Measurements from ENCODE around the gene NR6A1.

DNA sequence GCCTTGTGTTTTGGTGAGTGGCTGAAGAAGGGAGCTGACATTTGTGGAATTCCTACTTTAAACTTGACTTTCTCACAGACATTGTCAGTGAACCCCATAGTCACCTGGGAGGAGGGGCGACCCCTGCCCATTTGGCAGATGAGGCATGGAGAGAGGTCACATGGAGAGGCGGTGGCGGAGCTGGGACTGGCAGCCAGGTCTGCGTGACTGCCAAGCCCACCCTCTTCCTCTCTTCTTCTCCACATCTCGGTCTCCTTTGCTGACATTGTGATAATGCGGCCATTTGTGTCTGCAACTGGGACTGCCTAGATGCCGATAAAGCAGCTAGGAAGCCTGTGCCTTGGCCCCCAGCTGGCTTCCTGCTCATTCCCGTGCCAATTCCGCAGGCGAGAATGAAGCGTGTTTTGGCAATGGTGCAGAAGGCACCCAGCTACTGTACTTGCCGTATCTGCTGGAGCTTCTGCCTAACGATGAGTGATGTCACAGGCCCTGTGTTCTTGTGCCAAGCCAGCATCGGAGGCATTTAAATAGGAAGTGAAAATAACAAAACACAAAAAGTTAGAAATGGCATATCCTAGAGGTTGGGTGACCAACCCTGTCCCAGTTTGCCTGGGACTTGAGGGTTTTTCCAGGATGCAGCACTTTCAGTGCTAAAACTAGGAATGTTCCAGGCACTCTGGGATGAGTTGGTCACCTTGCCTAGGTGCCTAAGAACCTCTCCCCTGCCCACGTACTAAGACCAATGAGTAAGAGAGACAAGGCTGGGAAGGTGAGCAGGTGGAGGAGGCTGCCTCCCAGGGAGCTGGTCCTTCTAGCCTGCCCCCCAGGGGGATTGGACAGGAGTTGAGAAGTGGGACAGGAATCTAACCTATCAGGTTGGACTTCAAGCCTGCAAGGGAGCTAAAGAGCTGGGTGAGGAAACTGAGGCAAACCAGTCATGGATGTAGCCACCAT is 29.5 kb upstream of the NR6A1 start:
- TF ChIP-seq, protein P1, sequence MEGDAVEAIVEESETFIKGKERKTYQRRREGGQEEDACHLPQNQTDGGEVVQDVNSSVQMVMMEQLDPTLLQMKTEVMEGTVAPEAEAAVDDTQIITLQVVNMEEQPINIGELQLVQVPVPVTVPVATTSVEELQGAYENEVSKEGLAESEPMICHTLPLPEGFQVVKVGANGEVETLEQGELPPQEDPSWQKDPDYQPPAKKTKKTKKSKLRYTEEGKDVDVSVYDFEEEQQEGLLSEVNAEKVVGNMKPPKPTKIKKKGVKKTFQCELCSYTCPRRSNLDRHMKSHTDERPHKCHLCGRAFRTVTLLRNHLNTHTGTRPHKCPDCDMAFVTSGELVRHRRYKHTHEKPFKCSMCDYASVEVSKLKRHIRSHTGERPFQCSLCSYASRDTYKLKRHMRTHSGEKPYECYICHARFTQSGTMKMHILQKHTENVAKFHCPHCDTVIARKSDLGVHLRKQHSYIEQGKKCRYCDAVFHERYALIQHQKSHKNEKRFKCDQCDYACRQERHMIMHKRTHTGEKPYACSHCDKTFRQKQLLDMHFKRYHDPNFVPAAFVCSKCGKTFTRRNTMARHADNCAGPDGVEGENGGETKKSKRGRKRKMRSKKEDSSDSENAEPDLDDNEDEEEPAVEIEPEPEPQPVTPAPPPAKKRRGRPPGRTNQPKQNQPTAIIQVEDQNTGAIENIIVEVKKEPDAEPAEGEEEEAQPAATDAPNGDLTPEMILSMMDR (IDR thresholded peaks at IDR 0.05), result no peak
- no peak for TF ChIP-seq ZFX (IDR thresholded peaks at IDR 0.05; ENCODE audit: borderline replicate concordance)

Measured in 22Rv1 (cell line).